HS-5 (cell line): ENCODE data around the gene VAX1.

ENCODE experiments used
- DNase-seq: peaks from one replicate; pipeline ENCODE4 v3.0.0-alpha.2; 2012; ENCODE audit warnings: low read depth

The VAX1 gene

DNA sequence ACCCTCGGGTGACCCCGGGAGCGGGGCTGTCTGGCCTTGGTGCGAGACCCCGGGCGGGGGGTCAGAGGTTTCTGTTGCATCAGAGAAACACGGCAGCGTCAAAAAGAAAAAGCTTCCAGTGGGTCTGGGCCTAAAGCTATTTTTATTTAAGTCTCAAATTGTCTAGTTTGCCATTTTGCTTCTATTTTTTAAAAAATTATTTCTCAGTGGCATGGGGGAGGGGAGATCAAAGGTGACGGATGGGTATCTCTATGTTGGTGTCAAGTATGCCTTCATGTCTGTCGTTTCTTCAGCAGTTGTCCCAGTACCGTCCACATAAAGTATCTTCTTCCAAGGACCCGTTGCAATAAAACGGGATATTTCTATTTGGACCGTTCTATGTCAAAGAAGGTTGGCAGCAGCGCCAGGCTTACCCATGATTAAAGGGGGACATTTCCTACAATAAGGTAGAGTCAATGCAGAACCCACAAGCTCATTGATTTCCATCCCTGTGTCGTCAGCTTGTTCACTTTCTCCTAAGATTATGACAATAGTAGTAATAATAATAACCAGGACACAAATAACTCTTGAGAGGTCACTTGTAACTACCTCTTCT lies 26.0 kb upstream of the VAX1 start:
- no peak for DNase-seq

DNA sequence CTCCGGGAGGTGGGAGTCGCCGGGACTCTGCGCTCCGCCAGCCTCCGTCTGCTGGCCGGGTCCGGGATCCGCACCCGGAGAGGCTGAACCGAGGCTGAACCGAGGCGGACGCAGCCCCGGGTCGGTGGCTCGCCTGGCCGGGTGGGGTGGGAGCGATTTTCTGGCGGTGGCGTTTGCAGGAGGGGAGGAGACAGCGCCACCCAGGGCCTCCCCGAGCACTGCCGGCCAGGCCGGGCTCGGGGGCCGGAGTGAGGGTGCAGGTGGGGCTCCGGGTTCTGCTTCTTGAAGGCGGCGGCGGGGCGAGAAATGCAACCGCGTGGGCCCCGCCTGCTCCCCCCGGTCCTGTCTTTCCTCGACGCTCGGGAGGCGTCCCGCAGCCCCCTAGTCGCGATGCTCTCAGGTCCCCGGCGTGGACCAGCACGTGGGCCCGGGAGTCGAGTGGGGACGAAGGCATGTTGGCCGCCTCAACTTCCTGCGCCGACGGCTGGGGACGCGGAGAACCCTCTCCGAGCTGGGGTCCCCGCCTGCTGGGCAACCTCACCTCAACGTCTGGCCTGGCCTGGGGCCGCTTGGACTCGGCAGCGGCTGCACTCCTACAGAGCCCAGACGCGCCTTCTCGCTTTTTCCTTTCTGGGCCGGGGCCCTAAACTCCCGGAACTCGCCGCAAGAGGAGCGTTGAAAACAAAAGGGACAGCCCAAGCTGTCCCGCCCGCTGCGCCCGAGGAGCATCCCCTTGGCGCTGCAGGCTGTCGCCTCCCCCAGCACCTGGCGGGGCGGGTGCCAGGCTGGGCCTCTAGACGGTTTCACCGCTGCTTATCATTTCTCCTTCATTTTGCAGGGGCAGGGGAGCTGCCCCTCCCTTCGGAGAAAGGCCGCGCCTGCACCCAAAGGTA lies 25.2 kb upstream of the VAX1 start:
- DNase-seq, result no peak

DNA sequence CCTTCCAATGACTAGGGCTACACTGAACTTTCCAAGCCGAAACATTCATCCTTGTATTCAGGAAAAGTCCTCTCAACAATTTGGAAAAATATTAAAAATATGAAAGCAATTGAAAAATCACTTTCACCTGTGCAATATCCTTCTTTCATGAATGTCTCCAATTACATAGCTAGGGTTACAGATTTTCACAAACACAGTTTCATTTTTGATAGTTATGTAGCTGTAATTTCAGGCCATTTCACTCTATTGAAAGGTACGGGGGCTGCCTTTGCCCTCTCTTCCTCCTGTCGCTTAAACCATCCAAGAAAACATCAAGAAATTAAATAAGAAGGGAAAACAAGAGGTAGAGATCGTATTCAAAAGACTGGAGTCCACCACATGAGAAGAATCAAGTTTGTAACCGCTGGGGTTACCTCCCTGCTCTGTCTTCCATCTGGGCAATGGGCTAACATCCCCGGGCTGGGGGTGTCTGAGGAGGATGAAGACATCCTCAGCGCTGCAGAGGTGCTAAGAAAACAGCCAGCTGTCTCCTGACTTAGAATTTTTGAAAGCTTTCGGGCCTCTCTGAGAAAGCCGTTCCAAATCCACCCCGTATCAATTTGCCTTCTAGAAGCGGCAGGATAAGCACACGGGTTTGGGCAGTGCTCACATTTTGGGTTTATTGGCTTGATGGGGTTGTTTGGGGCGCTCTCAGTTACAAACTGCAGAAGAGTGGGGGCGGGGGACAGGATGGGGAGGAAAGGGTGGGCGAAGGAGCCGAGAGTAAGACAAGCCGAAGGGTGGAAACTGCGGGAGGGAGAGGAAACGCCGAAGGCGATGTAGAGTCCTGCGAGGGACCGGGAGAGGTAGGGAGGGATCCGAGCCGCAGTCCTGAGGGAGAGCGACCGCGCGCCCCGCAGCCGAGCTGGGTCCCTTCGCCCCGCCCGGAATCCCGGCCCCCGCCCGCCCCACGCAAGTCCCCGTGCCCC lies 24.3 kb upstream of the VAX1 start:
- no peak for DNase-seq

DNA sequence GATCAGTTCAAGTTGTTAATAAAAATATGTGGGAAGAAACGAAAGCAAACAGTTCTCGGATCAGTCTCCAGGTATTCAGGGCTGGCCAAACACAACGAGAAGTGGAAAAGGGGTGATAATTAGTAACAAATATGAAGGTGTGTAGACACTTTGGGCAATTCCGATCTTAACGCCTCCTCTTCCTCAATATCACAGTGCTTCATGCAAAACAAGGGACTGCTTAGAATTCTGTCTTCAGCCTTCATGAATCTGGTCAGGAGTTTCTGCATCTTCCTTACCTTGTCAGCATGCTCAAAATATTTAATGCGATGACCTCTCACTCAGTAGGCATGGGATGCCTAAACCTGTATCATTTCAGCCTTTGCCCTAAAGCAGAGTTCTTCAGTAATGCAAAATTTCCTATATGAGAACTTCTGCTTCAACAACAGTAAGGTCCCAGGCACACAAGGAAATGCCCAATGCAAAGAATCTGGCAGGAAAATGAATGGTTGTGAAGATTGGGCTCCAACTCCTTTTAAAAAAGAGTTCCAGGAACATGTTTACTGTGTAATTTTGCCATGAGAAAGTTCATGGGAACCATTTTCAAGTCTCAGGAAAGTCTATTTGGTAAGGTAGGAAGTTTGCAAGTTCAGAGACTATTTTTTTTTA lies 23.4 kb upstream of the VAX1 start:
- no peak for DNase-seq

DNA sequence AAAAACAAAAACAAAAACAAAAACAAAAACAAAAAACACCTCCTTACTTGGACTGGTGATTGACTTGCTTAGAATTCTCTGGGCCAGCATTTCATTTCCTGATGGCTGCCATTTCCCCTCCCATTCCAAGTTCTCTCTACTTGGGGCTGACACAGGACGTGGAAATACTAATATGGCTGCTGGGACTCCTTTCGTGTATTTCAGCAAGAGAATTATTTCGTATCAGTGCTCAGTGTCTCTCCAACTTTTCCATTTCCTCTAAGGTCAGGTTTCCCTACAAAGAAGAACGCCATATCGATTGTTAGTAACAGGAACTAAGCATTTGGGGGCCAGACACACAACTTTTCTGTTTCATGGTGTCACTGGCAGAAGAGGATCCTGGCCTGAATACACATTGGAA lies 22.5 kb upstream of the VAX1 start:
- no peak for DNase-seq

DNA sequence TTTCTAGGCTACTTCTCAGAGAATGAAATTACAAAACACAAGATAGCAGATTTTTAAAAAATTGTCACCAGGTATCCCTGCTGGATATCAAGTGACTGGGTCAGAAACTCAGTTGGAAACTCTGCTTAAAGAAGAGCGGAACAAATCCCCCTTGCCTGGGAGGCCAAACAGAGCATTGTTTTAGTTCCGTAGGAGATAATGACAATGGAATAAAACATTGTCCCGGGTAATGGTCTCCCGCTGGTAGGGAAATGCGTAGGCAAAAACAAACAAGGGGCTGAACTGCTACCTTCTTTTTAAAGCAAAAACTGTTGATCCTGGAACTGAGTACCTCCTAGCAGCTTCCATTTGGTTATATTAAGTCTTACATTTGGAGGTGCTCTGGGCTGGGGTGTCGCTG lies 21.3 kb upstream of the VAX1 start:
- DNase-seq, result no peak

DNA sequence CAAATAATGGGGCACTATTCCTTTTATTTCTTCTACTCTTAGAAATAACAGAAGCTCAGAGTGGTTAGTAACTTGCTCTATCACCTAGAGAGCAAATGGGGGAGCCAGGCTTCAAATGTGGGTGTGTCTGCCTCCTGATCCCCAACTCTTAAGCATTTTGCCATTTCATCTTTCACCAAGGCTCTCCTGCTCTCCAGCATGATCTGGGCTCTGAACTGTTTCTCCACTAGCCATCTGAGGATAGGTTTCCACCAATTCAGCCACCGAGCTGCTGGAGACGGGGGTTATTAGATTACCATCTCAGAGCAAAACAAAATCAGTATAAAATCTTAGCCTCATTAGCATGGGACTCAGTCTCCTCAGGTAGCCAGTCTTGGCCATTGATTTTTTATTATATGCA lies 20.2 kb upstream of the VAX1 start:
- DNase-seq, result no peak

DNA sequence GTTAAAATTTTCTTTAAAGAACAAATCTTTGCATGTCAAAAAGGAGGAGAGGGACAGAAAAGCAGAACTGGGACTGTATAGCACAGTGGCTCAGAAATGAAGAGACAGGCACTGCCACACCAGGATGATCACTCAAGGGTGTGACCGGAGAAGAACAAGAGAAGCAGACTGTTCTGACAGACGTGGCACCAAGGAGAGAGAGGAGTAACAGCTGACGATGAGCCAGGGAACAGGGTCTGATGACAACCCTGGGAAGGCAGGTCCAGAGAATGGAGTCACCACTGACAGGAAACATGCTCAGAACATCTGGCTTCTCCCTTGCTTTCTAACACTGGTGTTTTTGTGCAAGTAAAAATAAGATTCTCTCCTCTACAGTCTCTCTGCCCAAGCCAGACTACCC lies 14.6 kb upstream of the VAX1 start:
- DNase-seq, result no peak

DNA sequence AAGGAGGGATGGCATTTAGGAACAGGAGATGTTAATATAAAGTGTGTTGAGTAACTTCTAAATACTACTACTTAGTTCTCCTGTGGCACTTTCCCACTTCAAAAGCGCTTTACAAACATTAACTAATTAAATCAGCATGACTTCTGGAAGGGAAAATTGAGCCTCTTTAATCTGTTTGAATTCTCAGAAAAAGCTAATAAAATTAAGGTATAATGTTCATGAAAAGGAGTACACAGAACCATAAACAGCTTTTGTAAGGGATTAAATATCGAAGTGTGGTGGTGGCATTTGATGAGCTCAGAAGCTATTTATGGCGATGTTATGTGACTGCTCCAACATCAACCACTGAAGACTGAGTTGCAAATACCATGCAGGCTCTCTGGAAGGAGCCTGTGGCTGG lies 10.2 kb upstream of the VAX1 start:
- no peak for DNase-seq

DNA sequence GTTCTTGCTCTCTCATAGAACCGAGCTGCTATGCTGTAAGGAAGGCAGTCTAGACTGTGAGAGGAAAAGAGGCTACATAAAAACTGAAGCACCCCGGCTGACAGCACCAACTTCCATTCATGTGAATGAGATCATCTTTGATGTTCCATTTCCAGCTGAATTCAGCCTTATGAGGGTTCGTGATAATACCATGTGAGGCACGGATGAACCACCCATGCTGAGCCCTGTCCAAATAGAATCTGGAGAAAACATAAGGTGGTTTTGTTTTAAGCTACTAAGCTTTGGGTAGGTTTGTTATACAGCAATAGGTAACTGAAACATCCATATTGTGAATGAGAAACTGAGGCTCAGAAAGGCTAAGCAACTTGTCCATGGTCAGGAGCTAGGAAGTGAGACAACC lies 6.9 kb upstream of the VAX1 start:
- DNase-seq, result no peak

DNA sequence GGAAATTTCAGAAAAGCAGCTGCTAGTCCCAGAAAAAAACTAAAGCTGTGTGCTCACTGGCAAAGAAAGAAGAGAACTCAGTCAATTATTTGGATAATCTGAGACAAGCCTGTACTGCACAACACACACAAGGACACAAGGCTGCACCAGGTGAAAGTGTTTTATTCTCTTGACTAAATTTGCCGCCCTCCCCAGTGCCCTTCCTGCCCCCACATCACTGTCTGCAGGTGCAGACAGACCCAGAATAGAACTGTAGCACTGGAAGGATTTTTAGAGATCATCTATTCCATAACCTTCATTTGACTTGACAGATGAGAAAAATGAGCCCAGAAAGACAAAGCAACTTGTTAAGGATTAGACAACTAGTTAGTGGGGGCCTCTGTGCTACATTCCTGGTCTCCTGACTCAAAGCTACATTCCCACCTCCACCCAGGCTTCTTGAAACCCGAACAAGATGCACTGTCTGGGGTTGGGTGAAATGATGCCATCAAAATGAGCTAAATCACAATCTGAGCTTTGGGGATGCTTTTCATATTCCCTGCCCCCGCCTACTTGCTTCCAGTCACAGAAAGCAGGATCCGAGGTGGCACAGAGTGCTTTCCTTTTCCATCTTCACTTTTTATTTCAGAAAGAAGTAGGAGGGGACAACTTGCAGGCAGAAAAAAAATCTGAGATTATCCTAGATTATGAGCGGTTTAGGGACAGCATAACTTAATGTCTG lies 5.2 kb upstream of the VAX1 start:
- DNase-seq, result no peak

DNA sequence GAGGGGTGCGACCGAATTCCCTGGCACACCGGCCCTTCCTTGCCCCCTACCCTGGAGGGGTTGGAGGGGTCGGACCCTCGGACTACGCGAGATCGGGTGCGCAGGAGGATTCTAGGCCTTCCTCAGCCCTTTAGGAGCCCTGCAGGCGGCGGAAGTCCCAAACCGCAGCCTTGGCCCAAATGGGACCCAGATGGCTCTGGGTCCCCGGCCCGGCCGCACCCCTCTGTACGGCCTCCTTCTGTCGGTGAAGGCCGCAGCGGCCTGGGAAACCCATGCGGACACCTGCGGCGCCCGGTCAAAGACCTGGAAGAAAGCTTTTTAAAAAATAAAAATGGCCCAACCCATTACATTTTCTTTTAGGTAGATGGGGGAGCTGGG lies 2.4 kb upstream of the VAX1 start:
- DNase-seq, result no peak

DNA sequence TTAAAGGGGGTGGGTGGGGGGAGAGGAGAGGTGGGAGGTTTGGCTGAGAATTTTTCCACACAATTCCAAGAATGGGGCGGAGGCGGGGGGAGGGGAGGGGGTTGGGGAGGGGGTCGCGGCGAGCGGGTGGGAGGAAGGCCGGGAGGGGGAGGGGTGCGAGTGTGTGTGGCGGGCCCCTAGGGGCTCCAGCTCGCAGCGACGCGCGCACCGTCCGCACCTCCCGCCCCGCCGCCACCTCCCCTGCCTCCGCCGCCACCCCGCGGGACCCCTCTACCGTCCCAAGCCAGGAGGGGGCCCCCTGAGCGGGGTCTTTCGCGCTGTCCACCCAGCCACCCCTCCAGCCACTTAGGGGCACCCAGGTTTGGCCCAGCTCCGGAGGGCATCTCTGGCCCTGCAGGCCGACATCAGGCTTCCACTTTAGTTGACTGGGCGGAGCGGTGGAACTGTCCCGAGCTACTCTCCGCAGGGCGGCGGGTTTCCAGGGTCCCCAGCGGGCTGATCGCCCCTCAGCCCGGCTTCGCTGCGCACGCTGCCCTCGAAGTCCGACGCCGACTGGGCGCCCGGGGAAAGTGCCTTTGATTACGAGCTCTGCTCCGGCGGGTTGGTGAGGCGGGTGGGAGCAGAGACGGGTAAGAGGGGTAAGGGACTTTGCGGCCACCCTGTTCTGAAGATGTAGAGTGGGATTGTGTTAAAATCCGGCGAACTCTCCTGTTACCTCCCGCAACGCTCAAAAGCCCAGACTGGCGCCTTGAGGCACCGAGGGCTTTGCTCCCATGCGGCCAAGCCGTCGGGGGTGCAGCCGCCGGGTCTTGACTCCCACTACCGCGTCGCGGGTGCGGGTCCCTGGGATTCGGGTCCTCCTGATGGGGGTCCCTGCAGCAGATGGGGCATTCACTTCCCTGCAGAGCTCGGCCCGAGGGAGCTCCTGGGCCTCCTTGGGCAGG lies 1.8 kb upstream of the VAX1 start:
- DNase-seq, result no peak

DNA sequence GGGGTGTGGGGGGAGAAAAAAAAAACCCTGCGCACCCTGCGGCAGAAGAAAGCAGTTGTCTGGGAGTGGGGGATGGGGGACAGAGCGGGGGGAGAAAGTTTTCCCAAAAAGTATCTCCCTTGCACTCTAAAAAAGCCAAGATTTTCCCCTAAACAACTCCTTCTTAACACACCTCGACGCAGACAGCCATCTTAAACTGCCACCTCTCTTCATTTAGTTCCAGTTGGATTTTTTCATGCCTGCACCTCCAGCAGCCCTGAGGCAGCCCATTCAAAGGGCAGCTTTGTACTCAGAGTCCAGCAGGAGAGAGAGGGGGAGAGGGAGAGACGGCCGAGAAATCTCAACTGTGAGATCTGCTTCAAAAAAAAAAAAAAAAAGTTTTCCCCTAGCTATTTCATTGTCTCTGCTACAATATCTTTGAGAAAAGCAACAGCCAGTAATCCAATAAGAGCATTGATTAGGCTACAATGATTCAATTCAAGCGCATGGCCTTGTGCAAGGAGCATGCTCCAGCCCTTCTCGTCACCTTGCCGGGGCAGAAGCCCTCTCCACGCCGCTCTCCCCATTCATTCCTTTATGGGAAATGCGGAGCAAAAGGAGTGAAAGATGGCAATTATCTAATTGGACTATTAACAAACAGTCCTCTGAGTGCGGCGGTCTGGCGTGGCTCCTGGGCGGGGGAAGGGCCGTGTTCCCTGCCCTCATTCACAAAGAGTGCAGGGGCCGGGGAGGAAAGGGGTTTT lies 939 bp upstream of the VAX1 start:
- DNase-seq, result no peak

DNA sequence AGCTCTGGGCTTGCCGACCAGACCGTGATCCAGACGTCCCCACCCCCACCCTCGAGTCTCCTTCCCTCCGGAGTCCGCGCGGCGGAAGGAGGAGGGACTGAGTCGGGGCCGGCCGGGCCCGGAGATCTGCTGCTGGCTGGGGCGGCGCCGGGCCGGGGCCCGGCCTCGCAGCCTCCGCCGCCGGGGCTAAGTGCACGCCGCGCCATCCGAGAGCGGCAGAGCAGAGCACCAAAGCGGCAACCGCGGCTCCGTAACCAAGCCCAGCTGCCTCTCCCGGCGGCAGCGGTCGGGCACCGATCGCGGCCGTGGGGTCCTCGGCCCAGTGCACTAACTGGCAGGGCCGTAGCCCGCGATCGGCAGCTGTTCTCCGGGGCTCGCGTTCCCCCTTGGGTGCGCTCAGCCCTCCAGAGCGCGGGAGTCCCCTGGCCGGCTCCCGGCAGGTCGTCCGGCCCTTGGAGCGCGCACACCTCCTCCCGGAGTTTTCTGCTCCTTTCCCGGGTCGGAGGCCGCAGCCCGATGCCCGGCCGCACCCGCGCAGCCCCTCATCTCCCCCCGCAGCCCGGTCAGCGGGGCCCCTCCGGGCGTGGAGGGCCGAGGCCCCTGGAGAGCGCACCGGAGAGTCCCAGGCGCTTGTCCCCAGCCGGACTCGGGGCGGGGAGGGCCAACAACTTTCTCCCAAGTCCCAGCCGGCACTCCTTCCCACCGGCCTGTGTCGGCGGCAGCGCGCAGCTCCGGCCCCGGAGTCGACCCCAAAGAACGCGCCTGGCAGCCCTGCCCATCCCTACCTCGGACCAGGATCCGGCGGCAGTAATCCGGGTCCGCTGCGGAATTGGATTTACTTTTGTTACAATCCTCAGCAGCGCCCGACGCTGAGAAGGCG lies 799 bp downstream of the VAX1 start:
- DNase-seq, result no peak

DNA sequence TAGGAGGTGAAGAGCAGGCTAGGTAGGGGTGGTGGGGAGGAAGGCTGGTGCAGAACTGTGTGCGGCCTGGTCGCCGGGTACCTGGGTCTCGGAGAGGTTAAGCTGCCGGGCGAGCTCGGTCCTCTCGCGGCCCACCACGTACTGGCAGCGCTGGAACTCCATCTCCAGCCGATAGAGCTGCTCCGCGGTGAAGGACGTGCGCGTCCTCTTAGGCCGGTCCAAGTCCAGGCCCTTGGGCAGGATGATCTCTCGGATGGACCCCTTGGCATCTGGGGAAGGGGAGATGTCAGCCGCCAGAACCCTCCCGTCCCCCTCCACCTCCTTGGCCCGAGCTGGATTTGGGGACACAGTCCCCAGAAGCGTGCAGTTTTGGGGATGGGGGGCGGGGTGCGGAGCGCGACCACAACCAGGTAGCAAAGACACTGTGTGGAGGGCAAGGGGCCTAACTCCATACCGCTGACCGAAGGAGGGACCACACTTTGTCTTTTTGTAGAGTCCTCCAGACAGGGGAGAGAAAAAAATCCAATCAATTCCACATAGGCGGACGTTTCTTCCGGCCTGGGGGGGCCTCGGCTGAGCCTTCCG lies 1.6 kb downstream of the VAX1 start:
- no peak for DNase-seq

DNA sequence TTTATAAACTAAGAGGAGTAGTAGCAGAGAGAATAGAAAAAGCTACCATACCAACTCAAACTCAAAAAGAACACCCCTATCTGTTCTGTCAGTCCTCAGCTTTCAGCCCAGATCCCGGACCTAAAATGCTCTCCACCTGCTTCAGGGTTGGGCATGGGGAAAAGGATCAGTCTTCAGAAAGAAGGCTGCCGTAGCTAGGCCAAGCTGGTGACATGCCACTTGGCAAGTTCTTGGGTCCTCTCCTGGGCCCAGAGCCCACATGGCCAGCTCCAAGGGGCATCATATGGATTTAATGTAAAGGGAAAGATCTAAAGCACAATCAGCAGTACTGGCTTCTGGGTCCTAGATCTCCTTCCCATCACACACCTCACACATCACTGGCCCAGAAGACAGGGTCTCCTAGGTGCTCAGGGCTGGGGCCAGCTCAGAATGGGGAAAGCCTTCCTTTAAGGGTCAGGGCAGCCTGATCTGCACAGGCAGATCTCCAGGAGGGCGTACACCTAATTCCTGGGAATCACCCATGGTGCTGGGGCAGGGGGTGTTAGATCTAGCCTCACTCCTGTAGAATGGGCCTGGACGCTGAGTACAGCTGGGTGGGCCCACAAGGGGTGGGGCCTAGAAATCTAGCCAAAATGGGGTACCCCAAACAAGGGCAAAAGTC lies 2.5 kb downstream of the VAX1 start:
- DNase-seq, result no peak

DNA sequence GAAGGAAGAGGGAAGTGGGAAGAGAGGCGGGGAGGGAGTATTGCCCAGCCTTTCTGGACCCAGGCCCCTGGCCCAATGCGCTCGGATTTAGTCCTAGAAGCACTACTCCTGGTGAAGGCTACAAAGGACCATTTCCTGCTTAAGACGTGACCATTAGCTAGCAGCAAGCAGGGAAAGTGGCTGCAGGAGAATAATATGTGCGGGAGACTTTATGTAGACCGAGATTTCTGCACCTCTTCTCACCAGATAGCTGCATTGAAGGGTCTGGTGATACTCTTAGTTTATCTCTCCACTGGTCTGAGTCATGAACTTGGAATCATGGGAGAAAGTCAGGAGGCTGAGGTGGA lies 3.1 kb downstream of the VAX1 start:
- DNase-seq, result no peak
